GM19438 (cell line): Measurements from ENCODE around the gene MARCHF3.
"Not testable (repeated sequence)": the region's sequence is repeated elsewhere in the genome, so short reads cannot be mapped to it uniquely, and the experiment has no call there.

ENCODE experiments used
- ATAC-seq: cut with Tn5 transposase; IDR thresholded peaks from one replicate; pipeline ENCODE4 v1.9.1; 2021; ENCODE audit warnings: low read depth; ENCODE audit not compliant: unreplicated experiment

MARCHF3 gene

DNA sequence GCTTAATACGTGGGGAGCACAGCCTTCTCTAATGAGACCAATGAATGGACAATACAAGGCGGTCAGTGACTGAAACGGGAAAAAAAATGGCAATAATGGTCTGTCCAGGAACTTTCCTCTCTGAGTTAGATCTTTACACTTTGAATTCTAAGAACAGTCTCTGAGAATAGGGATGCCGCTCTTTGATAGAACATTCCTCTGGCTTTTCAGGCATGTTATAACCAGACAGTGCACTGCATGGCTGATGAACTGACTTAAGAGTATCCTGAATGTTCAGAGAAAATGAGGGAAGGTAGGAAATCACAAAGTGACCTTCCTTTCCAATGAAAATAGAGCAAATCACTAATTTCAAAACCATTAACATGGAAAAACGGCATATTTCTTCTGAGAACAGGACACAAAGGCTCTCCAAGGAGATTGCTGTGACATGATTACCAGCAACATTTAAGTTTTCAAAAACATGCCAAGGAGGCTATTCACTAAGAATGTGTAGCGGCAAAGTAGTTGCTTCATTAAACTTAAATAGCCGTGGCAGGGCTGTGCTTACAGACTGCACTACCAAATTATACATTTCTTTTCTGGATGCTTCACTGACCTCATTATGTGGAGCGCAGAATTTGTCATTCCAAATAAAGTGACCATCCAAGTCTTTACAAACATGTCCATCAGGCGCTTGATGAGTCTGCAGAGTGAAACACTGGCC lies 105.9 kb downstream of the MARCHF3 start:
- ATAC-seq: no peak

DNA sequence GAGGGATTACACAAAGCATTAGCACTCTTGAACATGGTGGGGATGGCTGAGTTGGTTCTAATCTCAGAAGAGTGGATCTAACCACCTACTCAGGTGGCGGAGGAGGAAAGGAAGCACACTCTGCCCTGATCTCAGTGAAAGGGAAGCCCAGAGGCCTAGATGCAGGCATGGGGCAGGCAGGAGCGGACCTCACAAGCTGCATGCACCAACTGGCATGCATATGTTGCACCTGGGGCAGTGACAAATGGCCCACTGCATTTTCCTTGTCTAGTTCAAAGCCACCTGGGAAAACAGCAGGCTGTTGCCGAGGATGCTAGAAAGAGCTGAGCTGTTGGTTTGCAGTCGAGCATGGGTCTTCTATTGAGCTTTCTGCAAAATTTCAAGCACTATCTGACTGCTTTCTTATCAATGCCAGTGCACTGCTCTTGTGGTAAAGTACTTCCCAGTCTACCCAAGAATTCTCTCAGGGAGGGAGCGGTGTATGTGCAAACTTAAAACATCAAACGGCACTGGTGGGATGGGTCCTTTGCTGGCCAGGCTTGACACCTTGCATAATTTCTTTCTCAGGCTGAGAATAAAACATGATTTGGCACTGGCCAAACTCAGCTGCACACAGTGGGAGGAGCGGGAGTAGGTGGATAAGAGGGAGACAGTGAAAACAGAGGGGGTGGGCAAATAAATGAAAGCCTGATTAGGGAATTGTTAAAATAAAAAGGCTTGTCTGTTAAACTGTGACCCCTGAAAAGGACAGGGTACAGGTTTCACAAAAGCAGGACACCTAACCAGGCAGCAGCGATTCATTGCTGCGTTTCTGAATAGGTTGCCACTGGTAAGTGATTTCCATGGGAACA lies 108.9 kb downstream of the MARCHF3 start:
- no peak for ATAC-seq

DNA sequence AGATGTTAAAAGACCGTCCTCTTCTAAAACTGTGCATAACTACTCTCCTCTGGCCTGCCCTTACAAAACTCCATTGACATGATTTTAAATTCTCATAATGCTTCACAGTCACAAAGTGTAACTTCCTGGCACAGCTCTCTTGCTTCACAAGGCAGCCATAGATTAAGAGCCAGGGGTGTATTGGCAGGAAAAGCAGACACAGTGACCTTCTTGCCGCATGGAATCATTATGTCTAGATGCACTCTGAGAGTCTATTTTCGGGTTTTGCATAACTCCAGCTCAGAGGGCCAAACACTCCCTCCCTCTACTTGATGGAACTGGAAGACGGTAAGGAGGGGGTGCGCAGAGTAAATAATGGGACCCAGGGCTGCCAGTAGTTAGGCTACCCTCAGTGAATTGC lies 110.1 kb downstream of the MARCHF3 start:
- ATAC-seq: no peak

DNA sequence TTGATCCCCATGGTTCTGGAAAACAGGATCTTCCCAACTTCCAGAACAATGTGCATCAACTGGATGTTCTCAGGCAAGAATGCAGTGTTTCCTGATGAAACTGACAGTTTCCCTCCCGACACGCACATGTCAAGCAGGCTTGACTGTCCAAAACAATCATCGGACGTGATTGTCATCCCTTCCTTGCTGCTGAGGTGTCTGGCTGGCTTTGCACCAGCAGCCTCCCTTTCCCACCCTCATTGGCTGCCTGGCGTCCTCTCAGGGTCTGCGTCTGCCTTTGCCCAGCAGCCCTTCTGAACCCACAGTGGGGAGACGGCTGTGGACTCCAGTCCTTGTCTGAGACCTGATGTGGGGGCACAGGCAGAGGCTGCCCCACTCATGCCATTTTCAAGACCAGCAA lies 110.8 kb downstream of the MARCHF3 start:
- ATAC-seq: no peak

DNA sequence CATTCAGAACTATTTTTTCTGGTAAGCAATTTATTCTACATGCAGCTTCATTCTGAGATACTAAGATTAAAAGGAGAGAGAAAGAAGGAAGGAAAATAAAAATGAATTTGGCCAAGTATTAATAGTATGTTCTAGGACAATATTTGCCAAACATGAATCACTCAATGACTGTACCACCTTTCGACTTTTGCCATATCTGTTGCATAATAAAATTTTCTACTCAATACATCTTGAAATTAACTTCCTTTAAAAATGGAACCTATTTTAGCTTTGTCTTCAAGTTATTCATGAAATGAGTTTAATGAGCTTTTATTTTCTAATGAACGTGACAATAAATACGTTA lies 111.8 kb downstream of the MARCHF3 start:
- ATAC-seq: no peak

DNA sequence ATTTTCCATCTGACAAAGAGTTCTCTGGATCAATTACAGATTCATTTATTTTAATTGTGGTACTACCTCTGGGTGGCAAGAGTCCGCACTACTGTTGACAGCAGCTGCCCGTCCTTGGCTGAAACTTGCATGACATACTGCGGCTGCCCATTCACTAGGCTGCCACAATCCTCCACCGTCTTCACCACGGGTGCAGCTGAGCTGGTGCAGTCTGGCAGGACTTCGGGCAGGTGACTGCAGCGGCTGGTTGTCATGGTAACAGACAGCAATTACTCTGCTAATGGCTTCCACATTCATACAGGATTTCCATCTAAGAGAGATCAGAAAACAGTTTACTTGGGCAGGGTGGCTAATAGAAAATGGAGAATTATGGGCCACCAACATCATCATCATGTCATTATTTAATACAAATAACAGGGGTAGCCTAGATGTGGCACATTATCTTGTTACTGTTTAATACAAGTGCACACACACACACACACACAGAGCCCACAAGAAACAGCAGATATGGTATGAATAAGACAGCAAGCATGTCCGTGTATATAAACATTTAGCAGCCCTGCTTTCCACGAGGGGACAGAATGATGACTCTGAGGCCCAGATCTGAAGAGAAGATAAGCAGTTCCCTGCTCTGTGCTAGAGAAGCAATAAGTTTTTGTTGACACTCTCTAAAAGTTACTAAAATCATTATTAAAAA lies 112.3 kb downstream of the MARCHF3 start:
- no peak for ATAC-seq

DNA sequence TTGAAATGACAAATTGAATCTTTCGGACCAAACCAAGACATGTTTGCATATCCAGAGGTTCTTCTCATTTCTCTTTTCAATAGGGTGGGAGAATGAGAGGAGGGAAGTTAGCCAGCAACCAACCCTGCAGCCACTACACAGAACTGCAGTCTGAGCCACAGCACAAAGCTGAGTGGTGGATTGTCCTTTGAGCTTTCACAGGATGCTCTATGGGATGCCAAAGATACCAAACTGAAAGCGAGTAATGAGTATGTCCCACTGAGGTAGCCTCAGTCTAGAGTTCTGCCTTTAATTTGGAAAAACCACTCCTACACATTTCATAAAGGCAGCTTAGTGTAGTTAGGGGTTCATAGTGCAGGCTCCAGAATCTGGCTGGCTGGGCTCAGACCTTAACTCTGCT lies 114.9 kb downstream of the MARCHF3 start:
- no peak for ATAC-seq

DNA sequence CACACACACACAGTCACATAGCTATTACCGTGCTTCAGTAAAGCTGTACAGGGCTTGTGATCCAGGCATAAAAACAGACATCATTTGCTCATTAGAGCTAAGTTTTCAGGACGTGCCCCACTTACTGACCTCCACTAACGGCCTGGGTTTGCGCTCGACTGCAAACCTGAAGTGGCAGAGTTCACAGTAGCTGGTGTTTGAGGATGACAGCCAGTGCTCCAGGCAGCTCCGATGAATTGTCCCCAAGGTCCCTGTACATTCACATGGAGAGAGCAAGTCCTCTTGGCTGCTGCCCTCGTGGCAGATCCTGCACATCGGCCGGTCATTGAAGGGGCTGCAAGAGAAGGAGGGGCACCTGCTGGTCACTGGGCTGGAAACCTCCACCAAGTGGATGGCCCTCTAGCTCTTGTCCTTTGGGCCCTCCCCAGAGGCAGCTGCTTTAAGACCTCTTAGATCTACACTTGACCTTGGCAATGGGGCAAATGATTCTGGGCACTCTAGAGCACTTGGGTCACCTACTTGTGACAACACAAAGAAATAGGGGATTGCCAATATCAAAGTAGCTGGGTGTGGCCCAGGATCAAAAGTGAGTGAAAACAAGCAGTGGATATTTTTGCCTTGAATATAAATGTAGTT lies 115.4 kb downstream of the MARCHF3 start:
- ATAC-seq: no peak

DNA sequence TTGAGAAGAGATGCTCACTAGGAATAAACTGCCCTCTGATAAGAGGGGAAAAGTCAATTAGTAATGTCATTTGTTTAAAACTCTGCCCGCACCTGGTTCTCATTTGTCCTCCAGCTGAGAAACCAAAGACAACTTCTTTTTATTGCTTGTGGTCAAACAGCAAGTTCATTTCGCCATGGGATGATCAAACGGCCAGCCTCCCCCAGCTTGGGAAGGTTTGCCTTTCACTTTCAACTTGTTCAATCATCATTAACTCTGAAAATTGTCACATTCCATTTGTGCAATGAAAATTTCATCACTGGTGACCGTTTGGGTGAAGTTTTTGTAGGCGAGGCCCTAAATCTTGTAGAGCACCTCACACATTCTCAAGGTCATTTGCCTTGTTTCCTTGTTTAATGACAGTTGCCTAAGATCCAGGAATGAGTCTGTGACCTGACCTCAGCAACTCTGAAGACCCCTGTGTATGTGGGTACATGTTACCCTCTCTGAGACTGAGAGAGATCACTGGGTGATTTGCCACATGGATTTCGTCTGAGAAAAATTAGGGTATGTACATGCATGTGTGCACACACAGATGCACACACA lies 117.7 kb downstream of the MARCHF3 start:
- ATAC-seq: no peak

DNA sequence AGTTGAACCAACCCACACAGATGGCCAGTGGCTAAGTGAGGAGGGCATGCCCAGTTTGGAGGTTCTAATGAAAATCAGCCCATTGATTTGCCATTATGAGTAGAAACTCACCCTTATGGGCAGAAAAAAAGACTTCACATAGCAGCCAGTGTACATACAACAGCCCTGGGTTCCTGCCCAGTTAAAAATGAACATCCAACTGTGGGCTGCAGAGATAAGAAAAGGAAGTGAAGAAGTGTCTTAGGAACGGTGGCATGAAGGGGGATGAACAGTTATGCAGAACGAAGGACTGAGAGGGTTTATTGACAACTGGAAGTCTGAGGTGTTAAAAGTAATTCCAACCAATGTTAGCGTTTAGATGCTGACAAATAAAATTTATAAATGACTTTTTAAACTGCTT lies 118.4 kb downstream of the MARCHF3 start:
- no peak for ATAC-seq

DNA sequence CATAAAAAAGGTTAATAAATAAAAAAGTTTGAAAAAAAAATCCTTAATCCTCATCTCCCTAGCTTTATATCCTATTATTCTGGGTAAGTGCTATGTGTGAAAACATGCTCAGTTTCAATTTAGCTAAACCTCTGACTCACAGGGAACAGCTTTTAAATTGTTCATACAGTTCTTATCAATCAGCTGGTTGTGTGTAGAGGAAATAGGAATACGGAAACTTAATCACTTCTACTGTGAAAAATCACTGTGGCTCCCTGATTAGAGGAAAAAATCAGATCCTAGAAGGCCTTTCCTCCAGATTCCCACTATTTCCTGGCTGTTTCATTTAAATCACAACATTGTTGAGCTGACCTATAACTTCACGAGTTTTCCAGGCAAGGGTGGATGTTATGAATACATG lies 120.5 kb downstream of the MARCHF3 start:
- no peak for ATAC-seq

DNA sequence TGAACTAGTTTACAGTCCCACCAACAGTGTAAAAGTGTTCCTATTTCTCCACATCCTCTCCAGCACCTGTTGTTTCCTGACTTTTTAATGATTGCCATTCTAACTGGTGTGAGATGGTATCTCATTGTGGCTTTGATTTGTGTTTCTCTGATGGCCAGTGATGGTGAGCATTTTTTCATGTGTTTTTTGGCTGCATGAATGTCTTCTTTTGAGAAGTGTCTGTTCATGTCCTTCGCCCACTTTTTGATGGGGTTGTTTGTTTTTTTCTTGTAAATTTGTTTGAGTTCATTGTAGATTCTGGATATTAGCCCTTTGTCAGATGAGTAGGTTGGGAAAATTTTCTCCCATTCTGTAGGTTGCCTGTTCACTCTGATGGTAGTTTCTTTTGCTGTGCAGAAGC lies 126.0 kb downstream of the MARCHF3 start:
- ATAC-seq: not testable (repeated sequence)

DNA sequence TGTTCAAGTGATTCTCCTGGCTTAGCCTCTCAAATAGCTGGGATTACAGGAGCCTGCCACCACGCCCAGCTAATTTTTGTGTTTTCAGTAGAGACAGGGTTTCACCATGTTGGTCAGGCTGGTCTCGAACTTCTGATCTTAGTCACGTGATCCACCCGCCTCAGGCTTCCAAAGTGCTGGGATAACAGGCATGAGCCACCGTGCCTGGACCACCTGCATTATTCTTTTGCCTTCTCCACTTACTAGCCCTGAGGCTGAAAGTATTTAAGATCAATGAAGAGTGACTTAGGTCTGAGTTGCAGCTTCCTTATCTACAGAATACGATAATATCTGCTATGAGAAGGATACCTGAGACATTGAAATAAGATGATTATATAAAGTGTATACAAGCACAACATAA lies 129.6 kb downstream of the MARCHF3 start:
- ATAC-seq: no peak

DNA sequence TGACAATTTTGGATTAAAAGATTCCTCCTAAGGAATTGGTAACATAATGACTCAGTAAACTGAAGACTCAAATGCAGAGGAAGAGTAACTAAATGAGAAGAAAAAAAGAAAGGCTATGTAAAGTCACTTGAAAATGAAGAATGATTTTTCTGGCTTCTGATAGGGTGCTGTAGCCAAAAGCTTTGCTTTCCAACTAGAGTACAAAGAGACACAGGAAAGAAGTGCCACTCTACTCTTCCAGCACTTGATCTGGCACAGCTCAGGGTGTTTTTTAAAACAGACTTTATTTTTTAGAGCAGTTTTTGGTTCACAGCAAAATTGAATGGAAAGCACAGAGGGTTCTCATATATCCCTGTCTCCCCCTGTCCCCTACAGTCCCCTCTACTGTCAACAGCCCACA lies 130.9 kb downstream of the MARCHF3 start:
- no peak for ATAC-seq

DNA sequence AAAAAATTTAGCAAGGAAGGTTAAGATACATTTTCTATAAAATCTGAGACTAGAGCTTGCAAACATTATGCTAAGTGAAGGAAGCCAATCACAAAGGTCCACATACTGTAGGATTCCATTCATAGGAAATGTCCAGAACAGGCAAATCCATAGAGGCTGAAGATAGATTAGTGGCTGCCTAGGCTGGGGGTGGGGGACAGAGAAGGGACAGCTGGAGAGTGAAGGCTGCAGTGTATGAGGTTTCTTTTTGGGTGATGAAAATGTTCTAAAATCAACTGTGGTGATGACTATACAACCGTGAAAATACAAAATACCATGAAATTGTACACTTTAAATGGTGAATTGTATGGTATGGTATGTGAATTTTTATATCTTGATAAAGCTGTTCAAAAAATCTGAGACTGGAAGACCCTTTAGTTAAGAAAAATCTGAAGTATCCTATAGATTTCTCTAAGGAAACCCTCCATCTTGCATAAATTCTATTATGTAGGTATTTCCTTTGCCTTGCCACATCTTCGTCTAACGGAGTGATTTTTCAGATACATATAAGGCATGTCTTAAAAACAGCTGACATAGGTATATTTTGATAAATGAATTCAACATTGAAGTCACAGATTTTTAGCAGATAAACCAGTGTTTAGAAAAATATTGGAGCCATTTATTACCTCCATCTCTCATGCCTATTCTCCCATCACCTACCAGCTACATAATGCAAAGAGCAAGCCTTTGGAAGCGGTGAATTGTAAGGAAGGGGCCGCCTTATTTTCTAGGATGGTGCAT lies 132.3 kb downstream of the MARCHF3 start:
- ATAC-seq: no peak

DNA sequence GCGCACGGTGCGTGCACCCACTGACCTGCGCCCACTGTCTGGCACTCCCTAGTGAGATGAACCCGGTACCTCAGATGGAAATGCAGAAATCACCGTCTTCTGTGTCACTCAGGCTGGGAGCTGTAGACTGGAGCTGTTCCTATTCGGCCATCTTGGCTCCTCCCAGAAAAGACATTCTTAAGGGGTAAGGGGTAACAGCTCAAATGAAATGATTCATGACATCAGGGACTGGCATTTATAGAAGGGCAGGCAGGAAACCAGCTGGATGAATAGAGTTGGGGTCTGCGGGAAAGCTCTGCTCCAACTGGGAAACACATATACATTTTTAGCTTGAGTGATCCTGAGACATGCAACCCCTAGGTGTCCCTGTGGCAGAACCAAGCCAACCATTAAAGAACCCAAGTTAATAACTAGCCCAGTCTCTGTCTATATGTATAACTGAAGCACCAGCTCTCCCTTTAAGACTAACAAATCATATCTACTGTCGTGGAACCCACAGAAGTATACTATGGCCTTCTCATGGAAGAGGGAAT lies 134.1 kb downstream of the MARCHF3 start:
- no peak for ATAC-seq

DNA sequence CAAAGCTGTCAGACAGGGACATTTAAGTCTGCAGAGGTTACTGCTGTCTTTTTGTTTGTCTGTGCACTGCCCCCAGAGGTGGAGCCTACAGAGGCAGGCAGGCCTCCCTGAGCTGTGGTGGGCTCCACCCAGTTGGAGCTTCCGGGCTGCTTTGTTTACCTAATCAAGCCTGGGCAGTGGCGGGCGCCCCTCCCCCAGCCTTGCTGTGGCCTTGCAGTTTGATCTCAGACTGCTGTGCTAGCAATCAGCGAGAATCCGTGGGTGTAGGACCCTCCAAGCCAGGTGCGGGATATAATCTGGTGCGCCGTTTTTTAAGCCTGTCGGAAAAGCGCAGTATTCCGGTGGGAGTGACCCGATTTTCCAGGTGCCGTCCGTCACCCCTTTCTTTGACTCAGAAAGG lies 134.6 kb downstream of the MARCHF3 start:
- not testable (repeated sequence) for ATAC-seq

DNA sequence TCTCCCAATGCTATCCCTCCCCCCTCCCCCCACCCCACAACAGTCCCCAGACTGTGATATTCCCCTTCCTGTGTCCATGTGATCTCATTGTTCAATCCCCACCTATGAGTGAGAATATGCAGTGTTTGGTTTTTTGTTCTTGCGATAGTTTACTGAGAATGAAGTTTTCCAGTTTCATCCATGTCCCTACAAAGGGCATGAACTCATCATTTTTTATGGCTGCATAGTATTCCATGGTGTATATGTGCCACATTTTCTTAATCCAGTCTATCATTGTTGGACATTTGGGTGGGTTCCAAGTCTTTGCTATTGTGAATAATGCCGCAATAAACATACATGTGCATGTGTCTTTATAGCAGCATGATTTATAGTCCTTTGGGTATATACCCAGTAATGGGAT lies 139.9 kb downstream of the MARCHF3 start:
- ATAC-seq: not testable (repeated sequence)

DNA sequence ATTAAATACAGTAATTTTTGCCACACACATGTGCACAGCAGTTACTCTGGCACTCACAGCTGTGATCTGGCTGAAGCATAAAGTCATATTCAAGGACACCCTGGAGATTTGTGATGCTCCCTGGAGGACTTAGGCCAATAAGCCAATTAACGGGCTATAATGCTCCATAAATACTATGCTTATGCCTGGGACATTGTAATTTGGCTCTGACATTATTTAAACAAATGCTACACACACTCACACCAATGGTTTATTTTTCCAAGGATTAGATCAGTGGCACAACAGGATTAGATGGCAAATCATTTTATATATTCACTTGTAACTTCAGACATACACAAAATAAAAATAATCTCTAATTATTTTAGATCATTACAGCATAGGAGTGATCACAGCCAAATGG lies 142.2 kb downstream of the MARCHF3 start:
- no peak for ATAC-seq
